Panc1 (cell line): ENCODE data around the gene DPEP1. TPM values are rescaled to one million over a fixed set of nuclear protein-coding genes. Genes with fewer than 3 reads are reported as not detected.

ENCODE experiments used
- ATAC-seq: fragments of 200-7000 bp; cut with Tn5 transposase; 2 replicates; pipeline ENCODE4 v1.9.1; 2020; ENCODE audit warnings: mild to moderate bottlenecking, moderate library complexity
- BruUV-seq: library from RNA; stranded (reverse); fragments of 400-500 nt; replicated peaks from 2 replicates; lab custom pipeline; 2021; lab: Mats Ljungman, UMichigan
- CTCF ChIA-PET: fragments of 300-600 bp; sonication (Branson Sonifier 250); formaldehyde crosslinking; loops from one replicate; lab custom pipeline; 2022; ENCODE audit warnings: antibody characterized with exemption; lab: Charles Lee
- POLR2A ChIA-PET: fragments of 300-600 bp; sonication (Branson Sonifier 250); formaldehyde crosslinking; loops from one replicate; lab custom pipeline; 2022; ENCODE audit warnings: antibody characterized with exemption; lab: Charles Lee
- DNase-seq: peaks from one replicate; pipeline ENCODE4 v3.0.0-alpha.2; 2010; ENCODE audit warnings: low read depth, low spot score
- H3K27ac ChIP-seq: 2 replicates; pipeline ENCODE4 v1.5.1; 2011; ENCODE audit warnings: mild to moderate bottlenecking, low read length, inconsistent platforms
- H3K27me3 ChIP-seq: fragments of 200-500 bp; sonication (Bioruptor generic); 2 replicates; pipeline ENCODE4 v1.6.0; 2014; ENCODE audit warnings: low read length, inconsistent platforms; ENCODE audit not compliant: control insufficient read depth, insufficient read depth
- H3K36me3 ChIP-seq: fragments of 200-500 bp; sonication (Bioruptor generic); 2 replicates; pipeline ENCODE4 v1.5.1; 2014; ENCODE audit warnings: inconsistent platforms, mild to moderate bottlenecking, low read length, moderate library complexity; ENCODE audit not compliant: control insufficient read depth, insufficient read depth
- H3K4me1 ChIP-seq: 2 replicates; pipeline ENCODE4 v1.5.1; 2011; ENCODE audit warnings: inconsistent platforms, mild to moderate bottlenecking, low read length, moderate library complexity; ENCODE audit not compliant: control insufficient read depth, insufficient read depth
- H3K4me3 ChIP-seq, 2 experiments: 2 replicates each; pipeline ENCODE4 v1.5.1; 2011 to 2012; ENCODE audit warnings: low read depth in 2 of 2, low read length in 2 of 2, mild to moderate bottlenecking in 2 of 2, inconsistent platforms in 1 of 2, moderate library complexity in 1 of 2
- H3K9me3 ChIP-seq: fragments of 200-500 bp; sonication (Bioruptor generic); 2 replicates; pipeline ENCODE4 v1.5.1; 2014; ENCODE audit warnings: low read depth, mild to moderate bottlenecking, inconsistent platforms, low read length, moderate library complexity; ENCODE audit not compliant: control insufficient read depth, insufficient read depth
- POLR2AphosphoS5 ChIP-seq: IDR thresholded peaks from 2 replicates; pipeline ENCODE4 v1.6.1; 2012; ENCODE audit warnings: mild to moderate bottlenecking, low read depth, low read length, moderate library complexity
- SIN3A ChIP-seq: IDR thresholded peaks from 2 replicates; pipeline ENCODE4 v1.6.1; 2012; ENCODE audit warnings: low read depth, mild to moderate bottlenecking, low read length, moderate library complexity, borderline replicate concordance; ENCODE audit not compliant: insufficient read depth
- TCF7L2 ChIP-seq: IDR thresholded peaks from 2 replicates; pipeline ENCODE4 v1.6.1; 2011; ENCODE audit warnings: mild to moderate bottlenecking, low read depth, low read length, inconsistent platforms
- in situ Hi-C: cut with HindIII; loops from 2 replicates; pipeline ENCODE4 v1.10.0; 2016; ENCODE audit warnings: low sequenced_read_pairs, low pct_unique_long_range_greater_than_20kb
- intact Hi-C: fragments of 100-400 bp; cut with micrococcal nuclease; formaldehyde crosslinking; loops from one replicate; pipeline ENCODE4 v1.10.0; 2022; ENCODE audit not compliant: unreplicated experiment
- total RNA-seq: library from RNA; stranded (reverse); gene quantifications from one replicate; pipeline ENCODE4 v1.2.1, GENCODE V29; 2021; ENCODE audit not compliant: unreplicated experiment
- TF ChIP-seq, protein P1 (sequence below): fragments of 450-650 bp; IDR thresholded peaks from 2 replicates; pipeline ENCODE4 v1.5.1; 2017; ENCODE audit warnings: mild to moderate bottlenecking
- TF ChIP-seq, protein P2 (sequence below), 2 experiments: IDR thresholded peaks; 2 replicates each; pipeline ENCODE4 v1.6.1; 2011 to 2012; ENCODE audit warnings: low read depth in 2 of 2, control low read depth in 1 of 2, low read length in 1 of 2, mild to moderate bottlenecking in 1 of 2, moderate library complexity in 1 of 2; ENCODE audit not compliant: insufficient read depth in 1 of 2

The DPEP1 gene
- total RNA-seq, 1 experiment from 2014 or later: 0.18 TPM

DNA sequence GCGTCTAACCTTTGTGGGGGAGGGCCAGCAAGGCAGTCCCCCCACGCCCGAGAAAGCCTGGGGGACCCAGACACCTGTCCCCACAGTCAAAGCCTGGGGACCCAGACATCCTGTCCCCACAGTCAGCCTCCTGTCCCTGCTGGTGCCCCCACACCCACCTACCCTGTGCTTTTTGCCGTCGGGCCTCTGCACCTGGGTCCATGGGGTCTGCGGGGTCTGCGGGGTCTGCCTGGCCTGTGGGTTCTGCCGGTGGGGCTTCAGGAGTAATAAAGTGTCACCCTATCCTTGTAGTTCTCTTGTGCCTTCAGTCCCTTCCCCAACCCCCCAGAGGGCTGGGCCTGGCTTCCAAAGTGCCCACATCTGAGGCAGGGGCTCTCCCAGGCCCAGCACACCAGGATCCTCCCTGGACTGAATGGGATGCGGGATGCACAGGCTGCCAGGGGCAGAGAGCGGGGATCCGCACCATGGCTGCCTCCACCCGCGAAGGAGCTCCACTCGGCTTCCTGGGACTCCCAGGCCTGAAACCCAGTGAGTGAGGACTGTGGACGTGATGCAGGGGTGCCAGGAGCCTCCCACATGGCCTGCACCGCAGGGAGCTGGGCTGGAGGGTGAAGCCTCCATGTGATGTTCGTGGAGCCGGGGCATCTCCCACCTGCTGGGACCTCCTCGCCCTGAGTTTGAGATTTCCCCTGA lies 16.3 kb upstream of the DPEP1 start:
- POLR2A ChIA-PET: no interaction called here

DNA sequence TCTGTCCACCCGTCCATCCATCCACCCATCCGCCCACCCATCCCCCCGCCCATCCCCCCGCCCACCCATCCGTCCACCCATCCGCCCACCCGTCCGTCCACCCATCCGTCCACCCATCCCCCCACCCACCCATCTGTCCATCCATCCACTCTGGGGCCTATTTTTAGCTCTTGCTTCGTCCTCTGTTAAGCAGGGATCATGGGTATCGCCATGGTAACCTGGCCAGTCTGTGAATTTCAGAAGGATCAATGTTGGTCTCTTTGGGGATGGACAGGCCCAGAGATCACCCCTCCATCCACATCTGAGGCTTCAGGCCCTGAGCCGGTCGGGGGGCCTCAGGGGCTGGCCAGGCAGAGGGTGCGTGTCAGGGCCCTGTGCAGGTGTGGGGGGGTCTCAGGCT lies 15.2 kb upstream of the DPEP1 start:
- Histone ChIP-seq H3K27me3 (no peaks in the 10 kb centered on the region), H3K9me3 (no peaks in the 10 kb centered on the region), H3K27ac (no peak overlapping the region), H3K4me1 (peaks cover 6% of the 10 kb centered on the region), H3K4me3 (no peak overlapping the region), H3K36me3 (no peaks in the 10 kb centered on the region)
- POLR2A ChIA-PET: no interaction called here
- TF ChIP-seq TCF7L2 (no peak), SIN3A (no peak), POLR2AphosphoS5 (no peak)
- TF ChIP-seq, protein P1, sequence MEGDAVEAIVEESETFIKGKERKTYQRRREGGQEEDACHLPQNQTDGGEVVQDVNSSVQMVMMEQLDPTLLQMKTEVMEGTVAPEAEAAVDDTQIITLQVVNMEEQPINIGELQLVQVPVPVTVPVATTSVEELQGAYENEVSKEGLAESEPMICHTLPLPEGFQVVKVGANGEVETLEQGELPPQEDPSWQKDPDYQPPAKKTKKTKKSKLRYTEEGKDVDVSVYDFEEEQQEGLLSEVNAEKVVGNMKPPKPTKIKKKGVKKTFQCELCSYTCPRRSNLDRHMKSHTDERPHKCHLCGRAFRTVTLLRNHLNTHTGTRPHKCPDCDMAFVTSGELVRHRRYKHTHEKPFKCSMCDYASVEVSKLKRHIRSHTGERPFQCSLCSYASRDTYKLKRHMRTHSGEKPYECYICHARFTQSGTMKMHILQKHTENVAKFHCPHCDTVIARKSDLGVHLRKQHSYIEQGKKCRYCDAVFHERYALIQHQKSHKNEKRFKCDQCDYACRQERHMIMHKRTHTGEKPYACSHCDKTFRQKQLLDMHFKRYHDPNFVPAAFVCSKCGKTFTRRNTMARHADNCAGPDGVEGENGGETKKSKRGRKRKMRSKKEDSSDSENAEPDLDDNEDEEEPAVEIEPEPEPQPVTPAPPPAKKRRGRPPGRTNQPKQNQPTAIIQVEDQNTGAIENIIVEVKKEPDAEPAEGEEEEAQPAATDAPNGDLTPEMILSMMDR: no peak
- TF ChIP-seq, protein P2, sequence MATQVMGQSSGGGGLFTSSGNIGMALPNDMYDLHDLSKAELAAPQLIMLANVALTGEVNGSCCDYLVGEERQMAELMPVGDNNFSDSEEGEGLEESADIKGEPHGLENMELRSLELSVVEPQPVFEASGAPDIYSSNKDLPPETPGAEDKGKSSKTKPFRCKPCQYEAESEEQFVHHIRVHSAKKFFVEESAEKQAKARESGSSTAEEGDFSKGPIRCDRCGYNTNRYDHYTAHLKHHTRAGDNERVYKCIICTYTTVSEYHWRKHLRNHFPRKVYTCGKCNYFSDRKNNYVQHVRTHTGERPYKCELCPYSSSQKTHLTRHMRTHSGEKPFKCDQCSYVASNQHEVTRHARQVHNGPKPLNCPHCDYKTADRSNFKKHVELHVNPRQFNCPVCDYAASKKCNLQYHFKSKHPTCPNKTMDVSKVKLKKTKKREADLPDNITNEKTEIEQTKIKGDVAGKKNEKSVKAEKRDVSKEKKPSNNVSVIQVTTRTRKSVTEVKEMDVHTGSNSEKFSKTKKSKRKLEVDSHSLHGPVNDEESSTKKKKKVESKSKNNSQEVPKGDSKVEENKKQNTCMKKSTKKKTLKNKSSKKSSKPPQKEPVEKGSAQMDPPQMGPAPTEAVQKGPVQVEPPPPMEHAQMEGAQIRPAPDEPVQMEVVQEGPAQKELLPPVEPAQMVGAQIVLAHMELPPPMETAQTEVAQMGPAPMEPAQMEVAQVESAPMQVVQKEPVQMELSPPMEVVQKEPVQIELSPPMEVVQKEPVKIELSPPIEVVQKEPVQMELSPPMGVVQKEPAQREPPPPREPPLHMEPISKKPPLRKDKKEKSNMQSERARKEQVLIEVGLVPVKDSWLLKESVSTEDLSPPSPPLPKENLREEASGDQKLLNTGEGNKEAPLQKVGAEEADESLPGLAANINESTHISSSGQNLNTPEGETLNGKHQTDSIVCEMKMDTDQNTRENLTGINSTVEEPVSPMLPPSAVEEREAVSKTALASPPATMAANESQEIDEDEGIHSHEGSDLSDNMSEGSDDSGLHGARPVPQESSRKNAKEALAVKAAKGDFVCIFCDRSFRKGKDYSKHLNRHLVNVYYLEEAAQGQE (IDR thresholded peaks at IDR 0.05; ENCODE audit: insufficient read depth in 1 of 2, low read depth in 2 of 2, low read length in 1 of 2): no peak
- in situ Hi-C loops: no loop called here
- ATAC-seq (no peak), DNase-seq (no peak)
- CTCF ChIA-PET: no interaction called here
- no TSS peak for BruUV-seq
- intact Hi-C loops: no loop called here

More for the DNA sequence above, 16.3 kb upstream of the DPEP1 start:
- Histone ChIP-seq H3K4me3 (no peak overlapping the region), H3K36me3 (no peaks in the 10 kb centered on the region), H3K9me3 (no peaks in the 10 kb centered on the region), H3K27me3 (no peaks in the 10 kb centered on the region), H3K27ac (no peak overlapping the region), H3K4me1 (peaks cover 3% of the 10 kb centered on the region)
- DNase-seq (no peak), ATAC-seq (peak; percentile 27; the same call in 1 of the 2 replicates)
- in situ Hi-C loops: no loop called here
- intact Hi-C loops: no loop called here
- TF ChIP-seq TCF7L2: no peak
- TF ChIP-seq POLR2AphosphoS5: 0 out of 2 replicates have a peak, but pooled peaks have one; percentile 16
- BruUV-seq: no TSS peak
- CTCF ChIA-PET: interaction anchor here (0.5 kb wide), 1 partner anchor 79 kb away, joined by 12 read pairs; no protein-coding TSS in a partner anchor

DNA sequence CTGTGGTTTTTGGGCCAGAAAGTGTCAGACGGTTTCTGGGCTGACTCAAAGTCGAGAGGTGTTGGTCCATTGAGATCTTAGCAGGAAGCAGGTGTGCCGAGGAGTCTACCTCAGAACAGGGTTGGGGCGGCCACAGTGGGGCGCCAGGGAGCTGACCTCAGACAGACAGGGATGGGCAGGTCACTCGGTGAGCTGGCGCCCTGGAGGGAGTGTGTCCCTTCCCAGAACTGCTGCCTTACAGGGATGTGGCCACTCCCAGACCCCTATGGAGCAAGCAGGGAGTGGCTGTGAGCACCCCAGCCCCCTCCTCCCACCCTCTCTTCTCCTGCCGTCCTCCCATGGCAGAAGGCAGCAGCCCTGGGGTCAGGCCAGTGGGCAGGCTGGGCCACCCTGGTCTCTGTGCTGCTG lies 14.0 kb upstream of the DPEP1 start:
- H3K27me3 ChIP-seq: no peaks in the 10 kb centered on the region
- H3K4me1 ChIP-seq: peaks cover 6% of the 10 kb centered on the region
- DNase-seq (no peak), ATAC-seq (peak; percentile 56)
- H3K27ac ChIP-seq: no peak overlapping the region
- in situ Hi-C loops: no loop called here
- CTCF ChIA-PET: no interaction called here
- no peaks in the 10 kb centered on the region for H3K36me3 ChIP-seq
- no peak overlapping the region for H3K4me3 ChIP-seq
- H3K9me3 ChIP-seq: no peaks in the 10 kb centered on the region
- POLR2A ChIA-PET: no interaction called here
- no TSS peak for BruUV-seq
- intact Hi-C loops: no loop called here
- TF ChIP-seq POLR2AphosphoS5: no peak
- TF ChIP-seq, protein P1: peak; percentile 75; the same call in 1 of the 2 replicates
